B cell (primary cell): ENCODE data around the gene LRP2.

Source experiments
- EZH2 ChIP-seq: IDR thresholded peaks from 2 replicates; pipeline ENCODE4 v1.6.1; 2012; ENCODE audit warnings: borderline replicate concordance, low read depth, mild to moderate bottlenecking, moderate library complexity, low read length; ENCODE audit not compliant: insufficient read depth, poor library complexity, severe bottlenecking
- TF ChIP-seq, protein P1 (sequence below): fragments of 200-600 bp; IDR thresholded peaks from one replicate; pipeline ENCODE4 v1.8.0; 2022; ENCODE audit warnings: antibody characterized with exemption, mild to moderate bottlenecking

DNA sequence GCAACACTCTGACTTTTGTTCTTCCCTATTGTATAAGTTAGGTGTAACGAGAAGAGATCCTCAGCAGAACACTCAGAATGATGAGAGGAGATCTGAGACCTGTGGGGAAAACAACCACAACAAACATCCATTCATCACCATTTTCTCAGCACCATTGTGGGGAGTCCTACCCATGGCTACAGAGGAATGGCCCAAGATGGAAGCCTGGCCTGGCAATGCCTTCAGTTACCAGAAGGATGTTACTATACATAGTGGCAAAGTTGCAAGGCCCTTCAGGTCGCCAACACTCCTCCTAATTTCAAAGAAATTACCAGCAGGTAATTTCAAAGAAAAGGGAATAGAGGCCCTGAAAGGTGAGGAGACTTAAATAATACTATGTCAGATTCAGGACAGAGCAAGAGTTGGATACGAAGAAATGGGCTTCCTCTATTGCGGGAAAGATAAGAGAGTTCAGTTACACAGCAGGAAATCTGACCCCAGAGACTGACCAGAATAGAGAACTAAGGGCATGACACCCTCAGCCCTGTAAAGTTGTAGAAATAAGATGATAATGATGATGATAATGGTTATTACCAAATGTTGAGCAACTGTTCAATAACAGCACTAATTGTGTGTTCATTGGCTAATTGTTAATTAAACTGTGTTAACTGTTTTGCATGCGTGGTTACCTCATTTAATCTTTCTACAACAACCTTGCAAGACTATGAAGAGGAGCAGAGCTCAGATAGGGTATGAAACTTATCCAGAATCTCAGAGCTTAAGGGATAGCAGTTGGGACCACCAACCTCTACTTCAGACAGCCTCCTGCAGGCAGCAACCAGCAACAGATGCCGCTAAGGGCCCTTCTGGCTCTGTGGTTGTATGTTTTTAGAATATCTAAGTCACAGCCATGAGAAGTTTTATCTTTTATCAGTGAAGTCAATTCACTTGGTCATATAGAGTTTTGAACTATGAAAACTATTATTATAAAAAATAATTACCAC lies 255.5 kb downstream of the LRP2 start:
- TF ChIP-seq, protein P1, sequence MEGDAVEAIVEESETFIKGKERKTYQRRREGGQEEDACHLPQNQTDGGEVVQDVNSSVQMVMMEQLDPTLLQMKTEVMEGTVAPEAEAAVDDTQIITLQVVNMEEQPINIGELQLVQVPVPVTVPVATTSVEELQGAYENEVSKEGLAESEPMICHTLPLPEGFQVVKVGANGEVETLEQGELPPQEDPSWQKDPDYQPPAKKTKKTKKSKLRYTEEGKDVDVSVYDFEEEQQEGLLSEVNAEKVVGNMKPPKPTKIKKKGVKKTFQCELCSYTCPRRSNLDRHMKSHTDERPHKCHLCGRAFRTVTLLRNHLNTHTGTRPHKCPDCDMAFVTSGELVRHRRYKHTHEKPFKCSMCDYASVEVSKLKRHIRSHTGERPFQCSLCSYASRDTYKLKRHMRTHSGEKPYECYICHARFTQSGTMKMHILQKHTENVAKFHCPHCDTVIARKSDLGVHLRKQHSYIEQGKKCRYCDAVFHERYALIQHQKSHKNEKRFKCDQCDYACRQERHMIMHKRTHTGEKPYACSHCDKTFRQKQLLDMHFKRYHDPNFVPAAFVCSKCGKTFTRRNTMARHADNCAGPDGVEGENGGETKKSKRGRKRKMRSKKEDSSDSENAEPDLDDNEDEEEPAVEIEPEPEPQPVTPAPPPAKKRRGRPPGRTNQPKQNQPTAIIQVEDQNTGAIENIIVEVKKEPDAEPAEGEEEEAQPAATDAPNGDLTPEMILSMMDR = no peak
- TF ChIP-seq EZH2 = no peak
